Measurements from ENCODE around the gene IQGAP3. TPM values are rescaled to one million over a fixed set of nuclear protein-coding genes. Genes with fewer than 3 reads are reported as not detected.
A peak's percentile ranks its signal among the peaks of the same experiment; 100 is the strongest.
"Not testable (repeated sequence)": the region's sequence is repeated elsewhere in the genome, so short reads cannot be mapped to it uniquely, and the experiment has no call there.

IQGAP3 gene
- total RNA-seq, 1 experiment from 2014 or later = 58.9 TPM

- no peak for DNase-seq (ENCODE audit: low spot score)
Observed at GRCh38 chr1:156595016-156595415, 22.7 kb upstream of the IQGAP3 start.

- no peak for DNase-seq (ENCODE audit: low spot score)
Observed at GRCh38 chr1:156594190-156594589, 21.8 kb upstream of the IQGAP3 start.

GRCh38 chr1:156593661-156593989, 21.3 kb upstream of the IQGAP3 start:
- DNase-seq (ENCODE audit: low spot score) = no peak

DNA sequence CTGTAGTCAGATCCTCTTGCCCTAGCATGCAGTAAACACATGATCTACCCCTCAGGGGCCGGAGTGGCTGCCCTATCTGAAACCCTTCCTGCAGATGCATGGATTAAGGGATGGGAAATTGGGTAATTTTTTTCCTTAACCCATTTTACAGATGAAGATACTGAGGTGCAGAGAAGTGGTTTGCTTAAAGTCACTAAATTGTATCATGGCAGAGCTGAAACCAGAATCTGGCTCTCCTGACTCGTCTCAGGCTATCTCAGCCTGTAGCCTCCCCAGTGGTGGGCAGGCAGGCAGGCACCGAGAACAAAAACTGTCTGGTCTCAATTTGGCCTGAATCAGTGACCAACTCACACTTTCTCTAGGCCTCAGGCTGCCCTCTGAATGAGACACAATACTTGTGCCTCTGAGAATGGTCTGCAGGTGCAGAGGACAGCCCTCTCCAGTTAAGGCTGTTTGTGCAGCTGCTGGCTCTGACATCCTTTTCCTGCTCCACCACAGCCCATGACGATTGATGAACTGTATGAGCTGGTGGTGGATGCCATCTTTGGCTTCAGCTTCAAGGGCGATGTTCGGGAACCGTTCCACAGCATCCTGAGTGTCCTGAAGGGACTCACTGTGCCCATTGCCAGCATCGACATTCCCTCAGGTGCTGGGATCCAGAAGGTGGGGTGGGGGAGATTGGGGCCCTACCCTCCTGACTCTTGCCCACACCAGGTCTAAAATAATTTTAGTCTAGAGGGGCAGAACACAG, 20.7 kb upstream of the IQGAP3 start:
- DNase-seq (ENCODE audit: low spot score) = no peak

- DNase-seq (ENCODE audit: low spot score) = no peak
Observed at GRCh38 chr1:156592158-156592909, 20.0 kb upstream of the IQGAP3 start.

GRCh38 chr1:156591432-156592157, 19.2 kb upstream of the IQGAP3 start, which contains the start of gene NAXE:
Gene NAXE, plus strand, starts transcription at chr1:156591776. Its CDS starts 29 bp downstream, at chr1:156591805.
- DNase-seq (ENCODE audit: low spot score) = peak; percentile 74

DNA sequence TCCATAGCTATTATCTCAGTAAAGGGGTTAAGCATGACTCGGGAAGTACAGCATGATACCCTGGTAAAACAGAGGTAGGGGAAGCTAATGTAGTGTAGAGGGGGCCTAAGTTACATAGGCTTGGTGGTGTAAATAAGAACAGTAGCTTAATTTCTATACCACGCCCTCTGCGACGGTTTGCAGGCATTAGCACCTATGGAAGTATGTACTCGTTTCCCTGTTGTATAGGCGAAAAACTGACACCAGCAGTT, 18.7 kb upstream of the IQGAP3 start:
- no peak for DNase-seq (ENCODE audit: low spot score)

- DNase-seq (ENCODE audit: low spot score) = no peak
Observed at GRCh38 chr1:156590326-156591180, 18.2 kb upstream of the IQGAP3 start.

DNA sequence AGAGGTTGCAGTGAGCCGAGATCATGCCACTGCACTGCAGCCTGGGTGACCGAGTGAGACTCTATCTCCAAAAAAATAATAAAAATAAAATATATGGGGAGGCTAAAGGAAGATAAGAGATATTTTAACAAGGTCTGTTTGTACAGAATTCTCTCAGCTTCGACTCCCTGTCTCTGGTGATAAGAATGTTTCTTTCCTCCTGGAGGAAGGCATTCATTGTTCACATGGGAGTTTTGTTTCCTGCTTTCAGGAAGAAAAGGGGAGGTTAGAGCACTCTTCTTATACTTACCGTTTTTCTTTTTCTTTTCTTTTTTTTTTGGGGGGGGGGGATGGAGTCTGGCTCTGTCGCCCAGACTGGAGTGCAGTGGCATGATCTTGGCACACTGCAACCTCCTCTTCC, 17.2 kb upstream of the IQGAP3 start:
- DNase-seq (ENCODE audit: low spot score) = no peak

GRCh38 chr1:156587927-156588326, 15.6 kb upstream of the IQGAP3 start:
- DNase-seq (ENCODE audit: low spot score) = not testable (repeated sequence)

DNA sequence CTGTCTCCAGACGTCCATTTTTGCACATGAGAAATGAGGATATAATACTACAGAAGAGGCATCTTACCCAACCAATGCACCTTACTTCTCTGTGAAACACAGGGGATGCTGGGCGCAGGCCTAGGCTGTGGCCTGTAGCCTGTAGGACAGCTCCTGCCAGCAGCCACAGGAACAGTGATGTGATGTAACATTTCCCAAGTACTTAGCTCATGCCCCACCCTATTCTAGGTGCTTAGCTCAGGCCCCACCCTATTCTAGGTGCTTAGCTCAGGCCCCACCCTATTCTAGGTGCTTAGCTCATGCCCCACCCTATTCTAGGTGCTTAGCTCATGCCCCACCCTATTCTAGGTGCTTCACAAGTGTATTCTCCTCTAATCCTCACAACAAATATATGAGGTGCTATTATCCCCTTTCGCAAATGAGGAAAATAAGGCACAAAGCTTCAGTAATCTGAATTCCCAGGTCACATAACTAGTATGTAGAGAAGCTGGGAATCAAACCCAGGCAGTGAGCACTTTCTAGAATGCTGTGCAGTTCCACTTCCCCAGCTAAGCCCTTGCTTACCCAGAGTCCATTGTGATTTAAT, 14.6 kb upstream of the IQGAP3 start:
- DNase-seq (ENCODE audit: low spot score) = no peak

DNA sequence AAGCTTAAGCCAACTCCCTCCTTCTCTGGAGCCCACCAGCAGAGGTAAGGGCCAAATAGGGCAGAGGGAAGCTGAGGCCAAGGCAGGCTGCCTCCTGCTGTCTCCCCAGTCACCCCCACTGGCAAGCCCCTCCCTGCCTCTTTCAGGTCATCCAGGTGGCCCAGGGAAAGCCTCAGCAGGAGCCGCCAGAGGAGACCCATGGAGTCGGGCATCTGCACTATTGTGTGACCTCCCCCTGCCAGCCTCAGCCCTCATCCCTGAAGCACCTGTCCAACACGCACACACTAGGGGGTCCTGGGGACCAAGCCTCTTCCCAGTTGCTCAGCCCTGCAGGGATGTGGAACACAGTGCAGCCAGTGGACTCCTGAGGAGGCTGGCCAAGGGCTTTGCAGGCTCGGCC, 14.0 kb upstream of the IQGAP3 start:
- no peak for DNase-seq (ENCODE audit: low spot score)

GRCh38 chr1:156584813-156585212, 12.4 kb upstream of the IQGAP3 start:
- DNase-seq (ENCODE audit: low spot score) = no peak

GRCh38 chr1:156583821-156584622, 11.7 kb upstream of the IQGAP3 start:
- peak; percentile 87 for DNase-seq (ENCODE audit: low spot score)

DNA sequence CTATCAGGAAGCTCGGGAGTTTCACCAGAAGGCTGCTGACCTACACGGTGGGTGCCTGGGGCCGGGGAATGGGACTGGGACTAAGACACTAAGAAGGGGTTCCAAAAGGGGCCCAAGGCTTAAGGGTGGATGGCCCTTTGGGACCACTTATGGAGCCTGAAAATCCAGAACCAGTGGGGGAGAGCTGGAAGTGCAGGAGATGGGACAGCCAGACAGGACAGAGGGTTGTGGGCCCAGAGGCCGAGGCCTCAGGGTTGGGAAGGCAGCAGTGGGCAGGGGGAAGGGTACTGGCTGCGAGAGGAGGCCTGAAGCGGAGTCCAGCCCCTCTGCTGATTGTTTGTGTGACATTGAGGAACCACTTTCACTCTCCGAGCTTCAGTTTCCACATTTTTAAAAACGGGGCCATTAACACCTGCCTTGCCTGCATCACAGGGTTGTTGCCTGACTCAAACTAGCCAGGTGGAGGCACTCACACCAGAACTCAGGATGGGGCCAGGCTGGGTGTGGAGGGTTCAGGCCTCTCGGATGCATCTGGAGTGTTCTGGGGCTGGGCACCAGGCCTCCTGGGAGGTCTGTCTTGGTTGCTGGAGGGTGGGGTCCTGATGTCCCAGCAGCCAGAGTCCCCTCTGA, 10.1 kb upstream of the IQGAP3 start:
- no peak for DNase-seq (ENCODE audit: low spot score)

DNA sequence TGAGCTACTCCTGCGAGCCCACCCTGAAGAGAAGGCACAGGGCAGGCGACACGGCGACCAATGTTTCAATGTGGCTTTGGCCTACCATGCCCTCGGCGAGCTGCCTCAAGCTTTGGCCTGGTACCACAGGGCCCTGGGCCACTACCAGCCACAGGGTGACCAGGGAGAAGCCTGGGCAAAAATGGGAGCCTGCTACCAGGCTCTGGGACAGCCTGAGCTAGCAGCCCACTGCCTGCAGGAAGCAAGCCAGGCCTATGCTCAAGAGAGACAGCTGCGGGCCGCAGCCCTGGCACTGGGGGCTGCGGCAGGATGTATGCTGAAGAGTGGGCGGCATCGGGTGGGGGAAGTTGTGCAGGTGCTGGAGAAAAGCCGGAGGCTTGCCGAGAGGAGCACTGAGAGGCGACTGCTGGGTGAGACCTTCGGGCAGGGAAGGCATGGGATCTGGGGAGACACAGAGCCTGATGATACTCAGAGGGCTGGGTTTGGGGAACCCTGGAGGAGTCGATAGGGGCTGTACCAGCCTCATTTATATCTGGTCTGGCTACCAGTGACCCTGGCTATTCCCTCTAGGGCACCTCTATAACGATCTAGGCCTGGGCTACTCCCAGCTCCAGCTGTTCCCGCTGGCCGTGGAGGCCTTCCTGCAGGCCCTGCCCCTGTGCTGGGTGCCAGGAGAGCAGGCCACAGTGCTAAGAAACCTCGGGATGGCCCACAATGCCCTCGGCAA, 9.5 kb upstream of the IQGAP3 start:
- no peak for DNase-seq (ENCODE audit: low spot score)

DNA sequence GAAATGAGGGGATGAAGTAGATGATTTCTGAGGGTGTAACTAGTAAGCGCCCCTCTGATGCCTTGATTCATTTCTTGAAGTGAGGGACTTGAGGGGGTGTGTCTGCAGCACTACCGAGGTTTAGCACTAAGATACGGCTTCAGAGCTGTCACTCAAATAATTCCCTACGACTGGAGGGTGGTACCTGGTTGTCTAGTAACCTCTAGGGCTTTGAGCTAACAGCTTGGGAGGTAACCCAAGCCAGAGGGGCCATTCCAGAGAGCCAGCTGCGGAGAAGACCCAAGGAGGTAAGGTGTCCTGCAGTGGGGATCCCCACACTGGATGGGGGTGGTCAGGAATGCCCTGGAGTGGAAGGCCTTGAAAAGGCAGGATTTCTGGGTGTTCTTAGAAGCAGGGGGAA, 7.1 kb upstream of the IQGAP3 start, which contains the start of gene TTC24:
TTC24 (plus strand) TSS at position 252 of the 400 bp plus-strand sequence. CDS start 1,642 bp downstream, outside the sequence.
- DNase-seq (ENCODE audit: low spot score) = no peak

- DNase-seq (ENCODE audit: low spot score) = no peak
Observed at GRCh38 chr1:156578055-156578454, 5.7 kb upstream of the IQGAP3 start.

DNA sequence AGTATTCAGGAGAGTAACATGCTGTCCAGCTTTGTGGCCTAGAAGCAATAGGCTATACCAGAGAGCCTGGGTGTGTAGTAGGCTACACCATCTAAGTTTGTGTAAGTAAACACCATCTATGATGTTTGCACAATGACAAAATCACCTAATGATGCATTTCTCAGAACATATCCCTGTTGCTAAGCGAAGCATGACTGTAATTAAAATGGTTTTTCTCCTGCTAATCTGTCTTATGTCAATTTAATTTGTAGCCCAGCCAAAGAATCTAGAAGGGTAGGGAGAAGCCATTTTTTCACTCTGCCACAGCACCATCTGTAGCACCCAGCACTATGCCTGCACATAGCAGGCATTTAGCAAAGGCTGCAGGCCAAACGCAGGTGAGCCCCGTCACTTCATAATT, 5.2 kb upstream of the IQGAP3 start:
- no peak for DNase-seq (ENCODE audit: low spot score)
